ENCODE results near the gene INTS6. TPM values are rescaled to one million over a fixed set of nuclear protein-coding genes. Genes with fewer than 3 reads are reported as not detected.

INTS6 gene
- total RNA-seq, 3 donors from 2014 or later = 44.7 to 61.0 (median 54.0) TPM

- peaks cover 16% of the 10 kb centered on the region for H3K4me1 Mint-ChIP-seq (ENCODE audit: low read depth)
- no peak overlapping the region for H3K4me3 Mint-ChIP-seq
- ATAC-seq (no peak), DNase-seq (no peak)
- H3K36me3 Mint-ChIP-seq (ENCODE audit: insufficient read depth) = peaks cover 2% of the 10 kb centered on the region
- peaks cover 3% of the 10 kb centered on the region for H3K27me3 Mint-ChIP-seq (ENCODE audit: low read depth)
- H3K9me3 Mint-ChIP-seq = no peaks in the 10 kb centered on the region
Measured at GRCh38 chr13:51333421-51333820, 119.4 kb downstream of the INTS6 start.

GRCh38 chr13:51332566-51333361 lies 120.1 kb downstream of the INTS6 start:
- DNase-seq = no peak
- Mint-ChIP-seq H3K4me1 (ENCODE audit: low read depth) (peaks cover 16% of the 10 kb centered on the region), H3K4me3 (no peak overlapping the region), H3K36me3 (ENCODE audit: insufficient read depth) (peaks cover 2% of the 10 kb centered on the region), H3K9me3 (no peaks in the 10 kb centered on the region), H3K27me3 (ENCODE audit: low read depth) (peaks cover 3% of the 10 kb centered on the region)
- ATAC-seq = no peak

DNA sequence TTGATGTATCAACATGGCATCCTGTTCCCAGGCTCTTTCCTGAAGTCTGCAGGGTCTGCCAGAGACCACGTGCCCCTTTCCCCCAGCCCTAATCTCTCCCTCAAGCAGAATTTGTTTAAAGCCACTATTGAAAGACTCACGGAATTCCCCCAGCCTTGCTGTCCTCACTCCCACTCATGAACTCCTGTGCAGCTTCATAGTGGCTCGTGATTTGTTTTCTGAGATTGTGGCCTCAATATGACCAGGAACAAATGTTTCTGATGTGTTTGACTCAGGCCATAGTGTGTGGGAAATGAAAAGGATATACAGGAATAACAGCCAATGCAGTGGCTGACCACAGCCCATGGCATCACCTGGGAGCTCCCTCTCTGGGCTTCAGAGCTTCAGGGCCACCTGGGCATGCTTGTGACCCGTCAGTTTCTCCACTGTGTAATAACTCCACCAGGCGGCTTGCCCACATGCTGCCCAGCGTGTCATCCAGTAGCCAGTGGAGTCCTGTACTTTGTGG lies 121.4 kb downstream of the INTS6 start:
- ATAC-seq (no peak), DNase-seq (no peak)
- H3K9me3 Mint-ChIP-seq = no peaks in the 10 kb centered on the region
- H3K36me3 Mint-ChIP-seq (ENCODE audit: insufficient read depth) = peaks cover 2% of the 10 kb centered on the region
- peaks cover 16% of the 10 kb centered on the region for H3K4me1 Mint-ChIP-seq (ENCODE audit: low read depth)
- H3K4me3 Mint-ChIP-seq = no peak overlapping the region
- H3K27me3 Mint-ChIP-seq (ENCODE audit: low read depth) = peaks cover 3% of the 10 kb centered on the region

DNA sequence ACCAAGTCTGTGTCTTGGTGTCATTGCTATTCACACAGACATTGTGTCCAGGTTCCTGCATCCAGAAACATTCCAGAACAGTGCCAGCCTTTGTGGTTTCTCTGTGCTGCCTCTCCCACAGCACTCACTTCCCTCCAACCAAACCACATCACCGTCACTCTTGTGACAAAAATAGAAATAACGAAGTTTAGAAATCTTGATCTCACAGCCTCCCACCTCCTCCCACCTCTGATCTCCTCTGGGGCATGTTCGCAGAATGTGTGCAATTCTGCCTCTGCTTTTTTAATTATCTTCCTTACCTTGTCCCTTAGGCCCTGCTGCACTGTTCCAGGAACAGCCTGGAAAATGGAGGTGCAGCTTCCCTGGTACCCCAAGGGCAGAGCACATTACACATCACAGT lies 122.0 kb downstream of the INTS6 start:
- no peak for DNase-seq
- no peak overlapping the region for H3K4me3 Mint-ChIP-seq

DNA sequence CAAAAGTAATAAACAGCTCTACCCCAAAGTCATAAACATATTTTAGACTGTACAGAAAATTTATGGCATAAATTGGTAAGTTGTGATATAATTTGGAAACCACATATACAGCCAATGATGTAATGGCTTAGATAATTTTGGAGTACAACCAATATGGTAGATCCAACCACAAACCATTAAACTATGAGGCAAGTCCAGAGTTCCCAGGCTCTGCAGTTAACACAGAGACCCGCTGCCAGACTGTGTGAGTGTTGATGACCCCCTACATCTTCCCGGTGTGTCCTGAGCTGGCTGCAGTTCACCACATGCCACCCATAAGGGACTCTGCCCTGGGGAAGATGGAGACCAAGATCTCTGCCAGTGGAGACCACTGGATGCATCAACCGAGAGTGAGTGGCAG lies 123.2 kb downstream of the INTS6 start:
- no peak for DNase-seq
- Mint-ChIP-seq H3K4me1 (ENCODE audit: low read depth) (peaks cover 16% of the 10 kb centered on the region), H3K27me3 (ENCODE audit: low read depth) (peaks cover 3% of the 10 kb centered on the region), H3K36me3 (ENCODE audit: insufficient read depth) (peaks cover 2% of the 10 kb centered on the region), H3K9me3 (no peaks in the 10 kb centered on the region), H3K4me3 (no peak overlapping the region)
- no peak for ATAC-seq

More for the DNA sequence above, 122.0 kb downstream of the INTS6 start:
- Mint-ChIP-seq H3K4me1 (ENCODE audit: low read depth) (peaks cover 16% of the 10 kb centered on the region), H3K27me3 (ENCODE audit: low read depth) (peaks cover 3% of the 10 kb centered on the region), H3K9me3 (no peaks in the 10 kb centered on the region), H3K36me3 (ENCODE audit: insufficient read depth) (peaks cover 2% of the 10 kb centered on the region)
- no peak for ATAC-seq

DNA sequence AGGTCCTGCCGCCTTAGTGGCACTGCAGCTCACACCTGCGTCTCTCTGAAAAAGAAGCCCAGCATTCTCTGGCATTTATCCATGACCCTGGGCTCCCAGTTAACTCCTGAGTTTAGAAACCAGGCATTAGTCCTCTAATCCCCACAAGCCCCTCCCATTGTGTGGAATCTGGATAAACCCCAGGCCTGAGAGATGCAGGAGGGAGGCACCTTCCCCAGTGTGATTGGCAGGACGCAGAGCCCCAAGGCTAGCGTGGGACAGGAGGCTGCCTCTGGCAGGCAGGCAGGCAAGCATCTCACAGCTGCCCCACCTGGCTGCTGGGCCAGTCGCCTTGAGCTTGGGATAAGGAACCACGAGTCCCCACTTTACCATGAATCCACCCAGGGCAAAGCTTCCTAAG lies 124.3 kb downstream of the INTS6 start:
- Mint-ChIP-seq H3K4me3 (no peak overlapping the region), H3K9me3 (no peaks in the 10 kb centered on the region), H3K4me1 (ENCODE audit: low read depth) (peaks cover 16% of the 10 kb centered on the region), H3K36me3 (ENCODE audit: insufficient read depth) (no peaks in the 10 kb centered on the region), H3K27me3 (ENCODE audit: low read depth) (peaks cover 3% of the 10 kb centered on the region)
- no peak for ATAC-seq
- DNase-seq = no peak

GRCh38 chr13:51327961-51328360 lies 124.9 kb downstream of the INTS6 start:
- peaks cover 3% of the 10 kb centered on the region for H3K27me3 Mint-ChIP-seq (ENCODE audit: low read depth)
- H3K9me3 Mint-ChIP-seq = no peaks in the 10 kb centered on the region
- DNase-seq (no peak), ATAC-seq (no peak)
- H3K36me3 Mint-ChIP-seq (ENCODE audit: insufficient read depth) = no peaks in the 10 kb centered on the region
- H3K4me1 Mint-ChIP-seq (ENCODE audit: low read depth) = peaks cover 14% of the 10 kb centered on the region
- H3K4me3 Mint-ChIP-seq = no peak overlapping the region

- Mint-ChIP-seq H3K4me1 (ENCODE audit: low read depth) (peaks cover 9% of the 10 kb centered on the region), H3K27me3 (ENCODE audit: low read depth) (peaks cover 3% of the 10 kb centered on the region), H3K4me3 (no peak overlapping the region), H3K9me3 (no peaks in the 10 kb centered on the region), H3K36me3 (ENCODE audit: insufficient read depth) (no peaks in the 10 kb centered on the region)
- DNase-seq (no peak), ATAC-seq (no peak)
Measured at GRCh38 chr13:51326777-51327176, 126.1 kb downstream of the INTS6 start.

GRCh38 chr13:51325837-51326236 lies 127.0 kb downstream of the INTS6 start:
- H3K4me1 Mint-ChIP-seq (ENCODE audit: low read depth) = peaks cover 2% of the 10 kb centered on the region
- peaks cover 3% of the 10 kb centered on the region for H3K27me3 Mint-ChIP-seq (ENCODE audit: low read depth)
- ATAC-seq = no peak
- DNase-seq = no peak
- no peaks in the 10 kb centered on the region for H3K36me3 Mint-ChIP-seq (ENCODE audit: insufficient read depth)
- no peaks in the 10 kb centered on the region for H3K9me3 Mint-ChIP-seq
- H3K4me3 Mint-ChIP-seq = no peak overlapping the region

GRCh38 chr13:51324714-51325420 lies 128.0 kb downstream of the INTS6 start:
- no peak for DNase-seq
- Mint-ChIP-seq H3K9me3 (no peaks in the 10 kb centered on the region), H3K27me3 (ENCODE audit: low read depth) (peaks cover 3% of the 10 kb centered on the region), H3K4me1 (ENCODE audit: low read depth) (no peaks in the 10 kb centered on the region), H3K4me3 (no peak overlapping the region), H3K36me3 (ENCODE audit: insufficient read depth) (no peaks in the 10 kb centered on the region)
- no peak for ATAC-seq

DNA sequence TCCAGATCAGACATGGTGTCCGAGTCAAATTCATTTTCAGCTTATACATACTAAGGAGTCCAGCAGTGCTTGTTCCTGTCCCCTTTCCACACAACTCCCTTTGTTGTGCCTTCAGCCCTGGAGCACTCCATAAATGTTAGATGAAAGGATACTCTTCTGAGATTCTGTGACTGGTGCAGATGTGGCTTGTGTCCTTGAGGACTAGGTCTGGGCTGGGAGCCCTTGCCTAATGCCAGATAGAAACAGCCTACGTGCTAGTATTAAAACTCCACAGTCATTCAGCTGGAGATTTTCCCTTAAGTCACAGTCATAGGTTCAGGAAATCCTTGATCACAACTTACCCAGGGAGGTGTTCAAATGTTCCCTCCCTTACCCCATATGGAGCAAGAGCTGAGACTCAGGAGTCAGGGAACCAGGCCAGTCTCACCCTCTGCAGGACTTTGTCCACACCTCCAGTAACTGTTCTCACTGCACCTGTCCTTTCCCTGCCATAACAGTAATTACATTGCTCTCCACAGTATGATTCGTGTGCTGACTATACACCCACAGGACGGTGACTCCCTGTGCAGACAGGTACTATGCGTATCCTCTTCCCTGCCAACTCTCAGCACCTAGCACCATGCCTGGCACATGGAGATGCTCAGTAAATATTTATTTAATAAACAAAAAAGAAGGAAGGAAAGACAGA lies 128.9 kb downstream of the INTS6 start:
- Mint-ChIP-seq H3K4me3 (no peak overlapping the region), H3K36me3 (ENCODE audit: insufficient read depth) (no peaks in the 10 kb centered on the region), H3K27me3 (ENCODE audit: low read depth) (peaks cover 1% of the 10 kb centered on the region), H3K4me1 (ENCODE audit: low read depth) (no peaks in the 10 kb centered on the region), H3K9me3 (no peaks in the 10 kb centered on the region)
- no peak for ATAC-seq
- DNase-seq = no peak

DNA sequence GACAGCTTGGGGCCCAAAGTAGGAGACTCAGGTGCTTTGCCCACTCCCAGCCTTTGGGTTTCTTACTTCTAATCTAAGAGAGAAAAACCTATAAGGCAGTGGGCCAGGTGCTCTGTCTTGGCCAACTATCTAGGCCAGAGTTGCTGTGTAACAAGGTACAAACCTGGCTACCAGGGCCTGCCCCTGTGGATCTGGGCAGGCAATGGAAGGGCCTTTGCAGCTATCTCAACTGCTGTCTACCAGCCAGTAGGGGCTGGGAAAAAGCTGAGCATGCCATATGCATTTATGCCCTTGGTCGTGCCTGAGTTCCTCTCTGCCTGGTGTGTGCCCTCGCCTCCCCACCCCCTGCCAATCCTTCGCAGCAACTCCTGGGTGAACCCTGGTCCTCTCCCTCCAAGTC lies 130.0 kb downstream of the INTS6 start:
- Mint-ChIP-seq H3K9me3 (no peaks in the 10 kb centered on the region), H3K27me3 (ENCODE audit: low read depth) (no peaks in the 10 kb centered on the region), H3K4me3 (no peak overlapping the region), H3K4me1 (ENCODE audit: low read depth) (no peaks in the 10 kb centered on the region), H3K36me3 (ENCODE audit: insufficient read depth) (no peaks in the 10 kb centered on the region)
- no peak for ATAC-seq
- DNase-seq = no peak

DNA sequence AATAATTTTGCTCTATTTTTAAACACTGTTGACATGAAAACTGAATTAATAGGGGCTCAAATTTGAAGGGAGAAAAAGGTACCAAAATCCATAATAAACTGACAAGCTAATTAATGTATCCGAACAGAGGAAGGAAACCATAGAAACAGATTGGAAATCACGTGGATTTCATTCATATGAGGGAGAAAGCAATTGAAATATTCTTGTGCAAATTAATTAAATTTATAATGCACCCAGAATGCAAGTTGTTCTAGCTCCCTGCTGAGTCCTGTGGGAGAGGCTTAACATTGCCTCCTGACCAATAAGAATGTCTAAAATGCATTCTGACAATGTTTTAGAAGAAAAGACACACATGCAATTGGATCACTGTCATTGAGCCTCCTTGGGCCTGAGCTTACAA lies 131.0 kb downstream of the INTS6 start:
- Mint-ChIP-seq H3K4me1 (ENCODE audit: low read depth) (no peaks in the 10 kb centered on the region), H3K4me3 (no peak overlapping the region), H3K9me3 (no peaks in the 10 kb centered on the region), H3K27me3 (ENCODE audit: low read depth) (no peaks in the 10 kb centered on the region), H3K36me3 (ENCODE audit: insufficient read depth) (no peaks in the 10 kb centered on the region)
- DNase-seq (no peak), ATAC-seq (no peak)

GRCh38 chr13:51318876-51319275 lies 134.0 kb downstream of the INTS6 start:
- ATAC-seq (no peak), DNase-seq (no peak)
- Mint-ChIP-seq H3K27me3 (ENCODE audit: low read depth) (peaks cover 5% of the 10 kb centered on the region), H3K9me3 (no peaks in the 10 kb centered on the region), H3K4me1 (ENCODE audit: low read depth) (no peaks in the 10 kb centered on the region), H3K4me3 (no peak overlapping the region), H3K36me3 (ENCODE audit: insufficient read depth) (no peaks in the 10 kb centered on the region)
